Effector memory CD4-positive, alpha-beta T cell (primary cell): ENCODE measurements around the gene KIRREL3.

Experiments used
- DNase-seq, 3 donors: peaks; one replicate each; pipeline ENCODE4 v3.0.0-alpha.2; 2020
- H3K27ac ChIP-seq: 2 replicates; pipeline ENCODE4 v1.7.0; 2013; ENCODE audit warnings: mild to moderate bottlenecking, low read length, moderate library complexity; ENCODE audit not compliant: insufficient read depth, poor library complexity, severe bottlenecking
- H3K27me3 ChIP-seq: replicated peaks from 2 replicates; pipeline ENCODE4 v1.7.0; 2013; ENCODE audit warnings: mild to moderate bottlenecking, low read length; ENCODE audit not compliant: insufficient read depth, control insufficient read depth, poor library complexity, severe bottlenecking
- H3K36me3 ChIP-seq: 2 replicates; pipeline ENCODE4 v1.7.0; 2013; ENCODE audit warnings: mild to moderate bottlenecking, low read length, moderate library complexity; ENCODE audit not compliant: control insufficient read depth, insufficient read depth
- H3K4me1 ChIP-seq: 2 replicates; pipeline ENCODE4 v1.7.0; 2013; ENCODE audit warnings: low read length, mild to moderate bottlenecking; ENCODE audit not compliant: control insufficient read depth, insufficient read depth, poor library complexity, severe bottlenecking
- H3K4me3 ChIP-seq: 2 replicates; pipeline ENCODE4 v1.7.0; 2013; ENCODE audit warnings: low read length, low read depth, mild to moderate bottlenecking; ENCODE audit not compliant: insufficient read depth, poor library complexity, severe bottlenecking
- H3K9me3 ChIP-seq: 2 replicates; pipeline ENCODE4 v1.7.0; 2013; ENCODE audit warnings: mild to moderate bottlenecking, low read length, moderate library complexity; ENCODE audit not compliant: control insufficient read depth

KIRREL3 gene

GRCh38 chr11:126607776-126608541 is 392.6 kb downstream of the KIRREL3 start:
- Histone ChIP-seq H3K9me3 (no peaks in the 10 kb centered on the region), H3K27ac (no peak overlapping the region), H3K36me3 (no peaks in the 10 kb centered on the region), H3K4me3 (no peak overlapping the region), H3K27me3 (no peaks in the 10 kb centered on the region), H3K4me1 (no peaks in the 10 kb centered on the region)
- no peak for DNase-seq

- Histone ChIP-seq H3K4me1 (no peaks in the 10 kb centered on the region), H3K27me3 (no peaks in the 10 kb centered on the region), H3K36me3 (no peaks in the 10 kb centered on the region), H3K4me3 (no peak overlapping the region), H3K27ac (no peak overlapping the region), H3K9me3 (no peaks in the 10 kb centered on the region)
- DNase-seq: no peak
These were observed 393.2 kb downstream of the KIRREL3 start for GRCh38 chr11:126607374-126607773.

GRCh38 chr11:126606484-126606883 is 394.1 kb downstream of the KIRREL3 start:
- H3K27ac ChIP-seq: no peak overlapping the region
- H3K9me3 ChIP-seq: no peaks in the 10 kb centered on the region

GRCh38 chr11:126604461-126604860 is 396.1 kb downstream of the KIRREL3 start:
- Histone ChIP-seq H3K4me3 (no peak overlapping the region), H3K27ac (no peak overlapping the region), H3K9me3 (no peaks in the 10 kb centered on the region), H3K4me1 (no peaks in the 10 kb centered on the region), H3K36me3 (no peaks in the 10 kb centered on the region), H3K27me3 (no peaks in the 10 kb centered on the region)
- DNase-seq: no peak

More at GRCh38 chr11:126606484-126606883, 394.1 kb downstream of the KIRREL3 start:
- Histone ChIP-seq H3K36me3 (no peaks in the 10 kb centered on the region), H3K4me1 (no peaks in the 10 kb centered on the region), H3K27me3 (no peaks in the 10 kb centered on the region), H3K4me3 (no peak overlapping the region)
- no peak for DNase-seq

- no peaks in the 10 kb centered on the region for H3K9me3 ChIP-seq
- H3K27me3 ChIP-seq: no peaks in the 10 kb centered on the region
- H3K27ac ChIP-seq: no peak overlapping the region
- no peaks in the 10 kb centered on the region for H3K4me1 ChIP-seq
- no peak for DNase-seq
- H3K36me3 ChIP-seq: no peaks in the 10 kb centered on the region
- H3K4me3 ChIP-seq: no peak overlapping the region
These were observed 397.1 kb downstream of the KIRREL3 start for GRCh38 chr11:126603486-126603885.

- no peaks in the 10 kb centered on the region for H3K4me1 ChIP-seq
- no peaks in the 10 kb centered on the region for H3K36me3 ChIP-seq
- DNase-seq: no peak
- no peaks in the 10 kb centered on the region for H3K9me3 ChIP-seq
- H3K27me3 ChIP-seq: no peaks in the 10 kb centered on the region
- H3K4me3 ChIP-seq: no peak overlapping the region
- no peak overlapping the region for H3K27ac ChIP-seq
These were observed 397.6 kb downstream of the KIRREL3 start for GRCh38 chr11:126602993-126603392.

- Histone ChIP-seq H3K9me3 (no peaks in the 10 kb centered on the region), H3K27me3 (no peaks in the 10 kb centered on the region), H3K4me3 (no peak overlapping the region), H3K4me1 (no peaks in the 10 kb centered on the region), H3K27ac (no peak overlapping the region), H3K36me3 (no peaks in the 10 kb centered on the region)
- no peak for DNase-seq
These were observed 398.1 kb downstream of the KIRREL3 start for GRCh38 chr11:126602349-126602940.

GRCh38 chr11:126601550-126602215 is 398.9 kb downstream of the KIRREL3 start:
- Histone ChIP-seq H3K27ac (no peak overlapping the region), H3K36me3 (no peaks in the 10 kb centered on the region), H3K4me1 (no peaks in the 10 kb centered on the region), H3K9me3 (no peaks in the 10 kb centered on the region), H3K27me3 (no peaks in the 10 kb centered on the region), H3K4me3 (no peak overlapping the region)
- no peak for DNase-seq

GRCh38 chr11:126601136-126601535 is 399.4 kb downstream of the KIRREL3 start:
- Histone ChIP-seq H3K4me3 (no peak overlapping the region), H3K9me3 (no peaks in the 10 kb centered on the region), H3K27me3 (no peaks in the 10 kb centered on the region), H3K27ac (no peak overlapping the region), H3K36me3 (no peaks in the 10 kb centered on the region), H3K4me1 (no peaks in the 10 kb centered on the region)
- no peak for DNase-seq
